Measurements from ENCODE around the gene SBF2. TPM values are rescaled to one million over a fixed set of nuclear protein-coding genes. Genes with fewer than 3 reads are reported as not detected.

Gene SBF2
- total and polyA plus RNA-seq, 9 of the 15 experiments (the other 6 are each of a cell fraction or from before 2014, with no cell fraction given): 0.80 to 9.5 (median 5.0) TPM

DNA sequence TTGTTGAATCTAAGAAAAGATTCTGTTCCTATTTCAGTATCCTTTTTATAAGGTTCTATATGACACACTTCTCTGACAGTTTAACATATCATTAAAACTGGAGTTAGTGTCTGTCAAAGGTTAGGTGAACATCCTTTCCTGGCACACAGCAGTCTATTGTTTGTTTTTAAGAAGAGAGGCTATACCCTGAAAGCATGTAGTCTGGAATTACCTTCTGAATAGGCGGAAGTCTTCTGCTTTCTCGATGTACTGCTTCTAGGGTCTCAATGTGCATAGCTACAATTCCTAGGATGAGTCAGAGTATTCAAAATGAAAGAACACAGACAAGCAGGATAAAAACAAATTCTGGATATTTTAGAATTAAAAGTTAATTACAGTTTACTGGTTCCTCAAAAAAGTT lies 441.6 kb downstream of the SBF2 start:
- H3K27me3 ChIP-seq (ENCODE audit: control insufficient read depth in 2 of 2, insufficient read depth in 2 of 2, low read length in 2 of 2): no peaks in the 10 kb centered on the region
- no peak overlapping the region for H3K27ac ChIP-seq (ENCODE audit: extremely low read depth, low read depth, low read length)
- H3K9me1 ChIP-seq (ENCODE audit: control insufficient read depth, insufficient read depth, low read length): no peaks in the 10 kb centered on the region
- no peaks in the 10 kb centered on the region for H3K79me2 ChIP-seq (ENCODE audit: control insufficient read depth, insufficient read depth, low read length)
- CTCF ChIA-PET (ENCODE audit: low intra/inter-chr PET ratio): no interaction called here
- no peaks in the 10 kb centered on the region for H3K36me3 ChIP-seq (ENCODE audit: control insufficient read depth, insufficient read depth, low read length)
- POLR2A ChIA-PET: no interaction called here
- no peak overlapping the region for H3K9ac ChIP-seq (ENCODE audit: insufficient read depth in 1 of 2, low read depth in 2 of 2, low read length in 2 of 2)
- DNase-seq (ENCODE audit: extremely low read depth in 1 of 4, low spot score in 3 of 4): no peak
- 79% methylated on average over 2 of the region's 2 CpGs for WGBS (ENCODE audit: insufficient coverage, low coverage, missing lambda C conversion rate)
- H3K4me2 ChIP-seq (ENCODE audit: insufficient read depth, low read length): no peak overlapping the region
- intact Hi-C loops (cut with micrococcal nuclease): no loop called here
- in situ Hi-C loops (cut with MboI): loop anchor here (25.0 kb wide), 1 partner anchor 460 kb away; the partner anchor contains the start of gene ADM
- no peak for ATAC-seq
- TF ChIP-seq HDAC6 (IDR thresholded peaks at IDR 0.05; ENCODE audit: low read depth, low read length) (no peak), ZBTB1 (CRISPR knock-in tag; IDR thresholded peaks at IDR 0.05; ENCODE audit: borderline replicate concordance, low read depth) (no peak), TGIF2 (CRISPR knock-in tag; IDR thresholded peaks at IDR 0.05) (no peak), HMG20B (CRISPR knock-in tag; IDR thresholded peaks at IDR 0.05) (no peak), SMARCC2 (IDR thresholded peaks at IDR 0.05; ENCODE audit: low read depth) (no peak), ZNF184 (CRISPR knock-in tag; IDR thresholded peaks at IDR 0.05) (no peak)
- no peaks in the 10 kb centered on the region for H3K9me3 ChIP-seq (replicated peaks; ENCODE audit: control insufficient read depth, insufficient read depth, low read depth, low read length)
- no peak overlapping the region for H3K4me3 ChIP-seq
- no TSS peak for BruUV-seq (replicated peaks)
- no peaks in the 10 kb centered on the region for H4K20me1 ChIP-seq (replicated peaks; ENCODE audit: control insufficient read depth, insufficient read depth, low read length)
- no peaks in the 10 kb centered on the region for H3K4me1 ChIP-seq (replicated peaks in 1 of 2; ENCODE audit: control insufficient read depth in 2 of 2, insufficient read depth in 2 of 2, low read length in 2 of 2)
- no peak for FAIRE-seq
- H2AFZ ChIP-seq (ENCODE audit: low read depth, low read length): no peak overlapping the region

- ChIA-PET CTCF (ENCODE audit: low intra/inter-chr PET ratio) (no interaction called here), POLR2A (interaction anchor here (0.7 to 1.9 kb wide), 2 partner anchors 17 to 182 kb away, joined by 3 to 5 read pairs; no protein-coding TSS in a partner anchor)
- intact Hi-C loops (cut with micrococcal nuclease): no loop called here
- Histone ChIP-seq H3K4me1 (replicated peaks in 1 of 2; ENCODE audit: control insufficient read depth in 2 of 2, insufficient read depth in 2 of 2, low read length in 2 of 2) (no peaks in the 10 kb centered on the region), H3K9me3 (replicated peaks; ENCODE audit: control insufficient read depth, insufficient read depth, low read depth, low read length) (no peaks in the 10 kb centered on the region), H3K9ac (ENCODE audit: insufficient read depth in 1 of 2, low read depth in 2 of 2, low read length in 2 of 2) (no peak overlapping the region), H3K4me3 (no peak overlapping the region), H4K20me1 (replicated peaks; ENCODE audit: control insufficient read depth, insufficient read depth, low read length) (no peaks in the 10 kb centered on the region), H3K79me2 (ENCODE audit: control insufficient read depth, insufficient read depth, low read length) (no peaks in the 10 kb centered on the region), H3K36me3 (ENCODE audit: control insufficient read depth, insufficient read depth, low read length) (no peaks in the 10 kb centered on the region), H3K9me1 (ENCODE audit: control insufficient read depth, insufficient read depth, low read length) (no peaks in the 10 kb centered on the region), H3K4me2 (ENCODE audit: insufficient read depth, low read length) (no peak overlapping the region), H3K27me3 (ENCODE audit: control insufficient read depth in 2 of 2, insufficient read depth in 2 of 2, low read length in 2 of 2) (no peaks in the 10 kb centered on the region), H2AFZ (ENCODE audit: low read depth, low read length) (no peak overlapping the region), H3K27ac (ENCODE audit: extremely low read depth, low read depth, low read length) (no peak overlapping the region)
- DNase-seq (ENCODE audit: extremely low read depth in 1 of 4, low spot score in 3 of 4) (no peak), ATAC-seq (no peak), FAIRE-seq (no peak)
- TF ChIP-seq ZBTB33 (CRISPR knock-in tag; IDR thresholded peaks at IDR 0.05) (no peak), SUPT5H (IDR thresholded peaks at IDR 0.05) (no peak), ZSCAN29 (IDR thresholded peaks at IDR 0.05) (no peak), ZBTB1 (CRISPR knock-in tag; IDR thresholded peaks at IDR 0.05; ENCODE audit: borderline replicate concordance, low read depth) (no peak)
- TF ChIP-seq, protein P1, sequence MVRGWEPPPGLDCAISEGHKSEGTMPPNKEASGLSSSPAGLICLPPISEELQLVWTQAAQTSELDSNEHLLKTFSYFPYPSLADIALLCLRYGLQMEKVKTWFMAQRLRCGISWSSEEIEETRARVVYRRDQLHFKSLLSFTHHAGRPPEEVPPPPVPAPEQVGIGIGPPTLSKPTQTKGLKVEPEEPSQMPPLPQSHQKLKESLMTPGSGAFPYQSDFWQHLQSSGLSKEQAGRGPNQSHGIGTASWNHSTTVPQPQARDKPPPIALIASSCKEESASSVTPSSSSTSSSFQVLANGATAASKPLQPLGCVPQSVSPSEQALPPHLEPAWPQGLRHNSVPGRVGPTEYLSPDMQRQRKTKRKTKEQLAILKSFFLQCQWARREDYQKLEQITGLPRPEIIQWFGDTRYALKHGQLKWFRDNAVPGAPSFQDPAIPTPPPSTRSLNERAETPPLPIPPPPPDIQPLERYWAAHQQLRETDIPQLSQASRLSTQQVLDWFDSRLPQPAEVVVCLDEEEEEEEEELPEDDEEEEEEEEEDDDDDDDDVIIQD (CRISPR knock-in tag; IDR thresholded peaks at IDR 0.05): no peak
- in situ Hi-C loops (cut with MboI): loop anchor here (25.0 kb wide), 1 partner anchor 461 kb away; the partner anchor contains the start of gene ADM
- 73% methylated on average over 4 of the region's 4 CpGs for WGBS (ENCODE audit: insufficient coverage, low coverage, missing lambda C conversion rate)
- BruUV-seq (replicated peaks): no TSS peak
These were observed 442.7 kb downstream of the SBF2 start for GRCh38 chr11:9851366-9851765.
